ENCODE data around the gene PPIE. TPM values are rescaled to one million over a fixed set of nuclear protein-coding genes. Genes with fewer than 3 reads are reported as not detected.

The PPIE gene
- total RNA-seq, 4 donors from 2014 or later, result 34.8 to 42.3 (median 37.0) TPM

DNA sequence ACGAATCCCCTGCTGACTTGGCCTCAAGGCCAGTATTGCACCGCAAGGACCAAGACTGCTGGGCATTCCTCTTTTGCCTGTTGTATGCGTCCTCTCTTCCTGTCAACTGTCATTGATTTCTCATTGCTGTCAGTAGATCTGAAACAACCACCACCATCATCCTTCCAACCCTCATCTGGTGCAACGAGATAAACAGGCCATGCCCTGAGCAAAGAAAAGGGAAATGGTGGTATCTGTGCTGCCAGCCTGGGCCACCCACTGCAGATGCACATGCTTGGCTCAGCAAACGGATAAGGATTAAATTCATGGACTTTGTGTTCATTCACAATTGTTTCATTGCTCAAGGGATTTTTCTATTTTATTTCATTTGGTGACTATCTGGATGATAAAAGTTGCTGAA lies 18.8 kb downstream of the PPIE start:
- no peaks in the 10 kb centered on the region for H3K9me3 ChIP-seq
- no peaks in the 10 kb centered on the region for H3K4me1 ChIP-seq
- peaks cover 3 to 100% (median 5%) of the 10 kb centered on the region in 3 donors for H3K36me3 ChIP-seq
- DNase-seq (ENCODE audit: low spot score in 2 of 2), result no peak
- no peak overlapping the region for H3K27ac ChIP-seq
- no peak for TF ChIP-seq POLR2A (IDR thresholded peaks at IDR 0.05)
- no peak for TF ChIP-seq EP300 (IDR thresholded peaks at IDR 0.05)
- TF ChIP-seq, protein P1, sequence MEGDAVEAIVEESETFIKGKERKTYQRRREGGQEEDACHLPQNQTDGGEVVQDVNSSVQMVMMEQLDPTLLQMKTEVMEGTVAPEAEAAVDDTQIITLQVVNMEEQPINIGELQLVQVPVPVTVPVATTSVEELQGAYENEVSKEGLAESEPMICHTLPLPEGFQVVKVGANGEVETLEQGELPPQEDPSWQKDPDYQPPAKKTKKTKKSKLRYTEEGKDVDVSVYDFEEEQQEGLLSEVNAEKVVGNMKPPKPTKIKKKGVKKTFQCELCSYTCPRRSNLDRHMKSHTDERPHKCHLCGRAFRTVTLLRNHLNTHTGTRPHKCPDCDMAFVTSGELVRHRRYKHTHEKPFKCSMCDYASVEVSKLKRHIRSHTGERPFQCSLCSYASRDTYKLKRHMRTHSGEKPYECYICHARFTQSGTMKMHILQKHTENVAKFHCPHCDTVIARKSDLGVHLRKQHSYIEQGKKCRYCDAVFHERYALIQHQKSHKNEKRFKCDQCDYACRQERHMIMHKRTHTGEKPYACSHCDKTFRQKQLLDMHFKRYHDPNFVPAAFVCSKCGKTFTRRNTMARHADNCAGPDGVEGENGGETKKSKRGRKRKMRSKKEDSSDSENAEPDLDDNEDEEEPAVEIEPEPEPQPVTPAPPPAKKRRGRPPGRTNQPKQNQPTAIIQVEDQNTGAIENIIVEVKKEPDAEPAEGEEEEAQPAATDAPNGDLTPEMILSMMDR (IDR thresholded peaks at IDR 0.05), result no peak
- H3K27me3 ChIP-seq, result no peaks in the 10 kb centered on the region
- 70 to 78% methylated on average over 5 of the region's 5 CpGs for WGBS, 2 donors
- H3K4me3 ChIP-seq, result no peak overlapping the region

DNA sequence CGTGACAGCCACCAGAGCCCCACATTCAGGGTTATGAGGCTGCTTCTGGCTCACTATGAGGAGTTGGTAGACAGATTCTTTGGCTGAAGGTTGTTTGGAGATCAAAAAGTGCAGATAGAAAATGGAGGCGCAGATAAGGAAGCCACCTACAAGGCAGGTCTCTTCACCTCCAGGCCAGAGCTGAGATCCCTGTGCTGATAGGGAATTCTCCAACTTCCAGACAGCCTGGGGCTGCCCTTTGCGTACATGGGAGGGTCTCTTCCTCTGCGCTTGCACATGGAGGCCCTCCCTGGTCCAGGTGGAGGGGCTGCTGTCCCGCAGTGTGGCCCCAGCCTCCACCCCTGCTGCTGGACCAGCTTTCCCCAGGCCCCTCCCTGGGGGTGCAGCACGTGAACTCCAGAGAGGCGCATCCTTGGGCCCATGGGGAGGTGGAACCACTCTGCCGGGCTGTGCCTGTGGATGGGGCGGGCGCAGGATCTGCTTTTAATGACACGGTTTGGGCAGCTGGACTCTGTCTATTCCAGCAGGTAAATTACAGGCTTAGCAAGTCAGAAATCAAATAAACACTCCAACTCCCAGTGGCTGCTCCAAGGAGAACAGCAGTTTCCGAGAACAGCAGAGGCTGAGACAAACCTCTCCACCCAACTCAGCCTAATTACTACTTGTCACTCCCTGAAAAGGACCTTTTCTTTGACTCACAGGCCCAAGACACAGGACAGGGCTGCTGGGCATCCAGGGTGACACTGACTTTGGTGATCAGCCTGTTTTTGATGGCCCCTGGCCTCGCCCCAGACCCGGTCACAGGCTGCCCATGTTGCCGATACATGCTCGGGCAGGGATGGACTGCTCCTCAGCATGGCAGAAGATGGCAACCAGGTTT lies 20.1 kb downstream of the PPIE start:
- no peak for TF ChIP-seq POLR2A (IDR thresholded peaks at IDR 0.05)
- no peak for TF ChIP-seq EP300 (IDR thresholded peaks at IDR 0.05)
- TF ChIP-seq, protein P1 (IDR thresholded peaks at IDR 0.05), result no peak
- Histone ChIP-seq H3K36me3 (peaks cover 3 to 95% (median 5%) of the 10 kb centered on the region in 3 donors), H3K27me3 (no peaks in the 10 kb centered on the region), H3K4me1 (no peaks in the 10 kb centered on the region), H3K4me3 (no peak overlapping the region), H3K9me3 (no peaks in the 10 kb centered on the region), H3K27ac (no peak overlapping the region)
- 82 to 86% methylated on average over 15 to 16 of the region's 16 CpGs for WGBS, 2 donors
- DNase-seq (ENCODE audit: low spot score in 2 of 2), result no peak

DNA sequence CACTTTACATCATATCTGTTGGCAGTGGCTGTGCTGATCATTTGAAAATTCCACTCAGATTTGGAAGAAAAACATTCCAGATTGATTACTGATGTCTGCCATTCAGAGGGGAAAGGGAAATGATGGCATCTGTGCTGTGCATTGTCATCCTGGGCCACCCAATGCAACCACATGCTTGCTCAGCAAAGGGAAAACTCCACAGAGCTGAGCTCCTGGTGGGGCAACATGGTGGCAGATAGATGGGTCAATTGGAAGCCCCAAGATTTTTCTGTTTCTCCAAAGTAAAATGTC lies 20.7 kb downstream of the PPIE start:
- Histone ChIP-seq H3K9me3 (no peaks in the 10 kb centered on the region), H3K27ac (no peak overlapping the region), H3K4me3 (no peak overlapping the region), H3K36me3 (peaks cover 2 to 91% (median 3%) of the 10 kb centered on the region in 3 donors), H3K27me3 (no peaks in the 10 kb centered on the region), H3K4me1 (no peaks in the 10 kb centered on the region)
- no peak for DNase-seq (ENCODE audit: low spot score in 2 of 2)
- TF ChIP-seq EP300 (IDR thresholded peaks at IDR 0.05), result no peak
- TF ChIP-seq POLR2A (IDR thresholded peaks at IDR 0.05), result no peak
- TF ChIP-seq, protein P1 (IDR thresholded peaks at IDR 0.05), result no peak

DNA sequence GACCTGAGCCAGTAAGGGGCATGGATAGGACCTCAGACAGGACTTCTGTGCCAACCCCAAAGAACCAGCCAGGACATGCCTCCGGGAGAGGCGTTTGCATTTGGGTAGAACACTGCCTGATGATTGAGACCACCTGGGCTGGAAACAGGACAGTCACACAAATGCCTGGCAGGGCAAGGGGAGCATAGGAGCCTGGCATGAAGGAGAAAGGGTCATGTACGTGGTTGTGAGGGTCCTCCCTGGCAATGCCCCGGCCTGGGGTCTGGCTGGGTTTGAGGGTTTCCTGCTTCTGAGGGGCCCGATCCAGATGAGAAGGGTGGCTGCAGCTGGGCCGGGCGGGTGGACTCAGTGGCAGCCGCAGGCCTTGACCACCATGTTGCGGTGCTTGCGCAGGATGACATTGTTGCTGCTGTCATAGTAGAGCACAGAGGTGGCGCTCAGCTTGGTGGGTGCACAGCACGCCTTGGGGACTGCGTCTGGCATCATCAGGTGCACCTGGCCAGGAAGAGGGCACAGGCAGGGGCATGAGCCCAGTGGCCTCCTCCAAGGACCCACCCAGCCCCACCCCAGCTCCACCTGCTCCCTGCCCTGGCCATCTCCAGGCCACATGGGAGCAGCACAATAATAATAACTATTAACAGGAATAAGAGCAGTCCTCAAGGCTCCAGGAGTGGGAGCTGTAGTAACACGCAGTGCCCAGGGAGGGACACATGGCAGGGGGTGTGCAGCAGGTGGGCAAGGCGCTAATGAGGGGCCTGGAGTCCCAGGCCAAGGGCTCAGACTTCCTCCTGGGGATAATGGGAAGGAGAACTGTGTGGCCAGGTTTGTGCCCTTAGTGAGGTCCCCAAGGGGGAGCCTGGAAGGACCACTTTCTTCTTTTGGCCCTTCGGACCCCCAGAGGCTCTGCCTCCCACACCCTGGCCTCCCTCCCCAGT lies 21.7 kb downstream of the PPIE start:
- 90 to 96% methylated on average over 14 to 16 of the region's 16 CpGs for WGBS, 2 donors
- peaks cover 0 to 81% (median 0%) of the 10 kb centered on the region in 3 donors for H3K36me3 ChIP-seq
- H3K4me3 ChIP-seq, result no peak overlapping the region
- H3K4me1 ChIP-seq, result no peaks in the 10 kb centered on the region
- TF ChIP-seq, protein P1 (IDR thresholded peaks at IDR 0.05), result no peak
- no peak for TF ChIP-seq POLR2A (IDR thresholded peaks at IDR 0.05)
- no peak for TF ChIP-seq EP300 (IDR thresholded peaks at IDR 0.05)
- no peak for DNase-seq (ENCODE audit: low spot score in 2 of 2)
- no peak overlapping the region for H3K27ac ChIP-seq
- no peaks in the 10 kb centered on the region for H3K9me3 ChIP-seq
- no peaks in the 10 kb centered on the region for H3K27me3 ChIP-seq

DNA sequence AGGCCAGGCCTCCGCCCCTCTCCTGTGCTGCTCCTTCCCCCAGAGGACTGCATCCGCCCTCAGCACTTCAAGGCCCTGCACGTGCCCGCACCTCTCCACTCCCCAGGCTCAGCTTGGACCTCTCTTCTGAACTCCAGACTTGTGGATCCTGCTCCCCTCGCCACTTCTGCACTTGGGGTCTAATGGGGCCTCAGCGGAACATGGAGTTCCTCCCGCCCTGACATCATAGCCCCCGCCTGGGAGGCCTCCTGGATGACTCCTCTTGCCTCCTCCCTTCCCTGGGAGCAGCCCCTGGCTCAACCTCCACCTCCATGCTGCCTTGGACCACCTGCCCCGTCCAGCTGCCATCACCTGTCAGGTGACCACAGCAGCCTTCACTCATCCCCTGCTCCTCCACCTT lies 22.3 kb downstream of the PPIE start:
- Histone ChIP-seq H3K27me3 (no peaks in the 10 kb centered on the region), H3K4me1 (no peaks in the 10 kb centered on the region), H3K9me3 (no peaks in the 10 kb centered on the region), H3K27ac (no peak overlapping the region), H3K4me3 (no peak overlapping the region), H3K36me3 (peaks cover 0 to 74% (median 0%) of the 10 kb centered on the region in 3 donors)
- WGBS, 2 donors, result 77 to 88% methylated on average over 9 of the region's 9 CpGs
- TF ChIP-seq EP300 (IDR thresholded peaks at IDR 0.05) (no peak), POLR2A (IDR thresholded peaks at IDR 0.05) (no peak)
- TF ChIP-seq, protein P1 (IDR thresholded peaks at IDR 0.05), result no peak
- no peak for DNase-seq (ENCODE audit: low spot score in 2 of 2)
